GM19452 (cell line): ENCODE data around the gene UFSP2.
"Not testable (repeated sequence)": the region's sequence is repeated elsewhere in the genome, so short reads cannot be mapped to it uniquely, and the experiment has no call there.

ENCODE experiments used
- ATAC-seq: cut with Tn5 transposase; IDR thresholded peaks from one replicate; pipeline ENCODE4 v1.9.1; 2021; ENCODE audit not compliant: unreplicated experiment

Gene UFSP2

DNA sequence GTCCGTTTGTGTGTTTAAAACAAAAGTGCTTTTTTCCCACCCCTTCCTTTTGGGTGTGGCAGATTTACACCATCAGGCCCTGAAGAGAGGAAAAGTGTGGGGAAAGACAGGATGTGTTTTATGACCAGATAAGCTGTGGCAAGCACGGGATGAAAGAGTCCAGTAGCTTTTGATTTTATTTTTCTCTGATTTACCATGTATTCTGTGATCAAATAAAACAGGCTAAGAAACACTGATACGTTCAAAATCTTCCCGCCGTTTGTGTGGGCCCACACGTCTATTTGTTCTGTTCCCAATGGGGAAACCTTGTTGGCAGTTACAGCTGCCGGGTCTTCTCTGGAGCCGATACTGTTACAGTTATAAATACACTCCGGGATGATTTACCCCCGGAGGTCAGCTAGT, 40.8 kb downstream of the UFSP2 start:
- ATAC-seq: no peak

DNA sequence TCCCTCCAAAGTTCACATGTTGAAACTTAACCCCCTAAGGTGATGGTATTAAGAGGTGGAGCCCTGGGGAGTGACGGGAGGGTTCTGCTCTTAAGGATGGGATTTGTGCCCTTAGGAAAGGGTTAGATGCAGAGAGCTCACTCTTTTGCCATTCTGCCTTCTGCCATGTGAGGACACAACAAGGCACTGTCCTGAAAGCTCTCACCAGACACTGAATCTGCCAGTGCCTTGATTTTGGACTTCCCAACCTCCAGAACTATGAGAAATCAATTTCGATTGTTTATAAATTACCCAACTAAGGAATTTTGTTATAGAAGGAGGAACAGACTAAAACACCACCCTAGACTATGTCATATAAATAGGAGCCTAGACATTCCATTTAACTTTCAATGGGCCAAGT, 41.7 kb downstream of the UFSP2 start:
- ATAC-seq: no peak

DNA sequence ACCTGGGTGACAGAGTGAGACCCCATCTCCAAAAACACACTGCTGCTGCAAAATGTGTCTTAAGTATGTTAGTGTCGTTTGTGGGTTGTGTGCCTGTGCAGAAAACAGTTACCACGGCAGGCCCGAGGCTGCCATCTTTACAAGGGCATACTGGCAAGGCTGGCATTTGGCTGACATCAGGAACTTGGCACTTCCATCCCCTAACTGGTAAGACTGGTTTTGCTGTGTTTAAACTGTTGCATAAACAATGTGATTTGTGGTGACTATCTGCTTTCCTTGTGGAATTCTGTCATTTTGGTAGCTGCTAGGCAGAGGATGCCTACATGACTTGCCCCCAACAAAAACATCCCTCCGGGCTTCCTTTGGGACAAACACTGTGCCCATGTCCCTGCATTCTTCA, 42.3 kb downstream of the UFSP2 start:
- ATAC-seq: no peak

DNA sequence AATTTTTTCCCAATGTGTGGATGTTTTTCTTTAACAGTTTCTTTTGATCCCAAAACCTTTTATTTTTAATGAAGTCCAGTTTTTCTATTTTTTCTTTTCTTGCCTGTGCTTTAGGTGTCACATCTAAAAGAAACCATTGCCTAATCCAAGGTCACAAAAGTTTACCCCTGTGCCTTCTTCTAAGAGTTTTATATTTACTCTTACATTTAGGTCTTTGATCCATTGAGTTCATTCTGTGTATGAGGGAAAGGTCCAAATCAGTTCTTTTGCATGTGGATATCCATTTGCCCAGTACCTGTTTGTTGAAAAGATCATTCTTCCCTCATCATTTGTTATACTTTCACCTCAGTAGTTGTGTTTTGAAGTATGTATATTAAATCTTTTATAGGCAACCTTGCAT, 43.0 kb downstream of the UFSP2 start:
- no peak for ATAC-seq

DNA sequence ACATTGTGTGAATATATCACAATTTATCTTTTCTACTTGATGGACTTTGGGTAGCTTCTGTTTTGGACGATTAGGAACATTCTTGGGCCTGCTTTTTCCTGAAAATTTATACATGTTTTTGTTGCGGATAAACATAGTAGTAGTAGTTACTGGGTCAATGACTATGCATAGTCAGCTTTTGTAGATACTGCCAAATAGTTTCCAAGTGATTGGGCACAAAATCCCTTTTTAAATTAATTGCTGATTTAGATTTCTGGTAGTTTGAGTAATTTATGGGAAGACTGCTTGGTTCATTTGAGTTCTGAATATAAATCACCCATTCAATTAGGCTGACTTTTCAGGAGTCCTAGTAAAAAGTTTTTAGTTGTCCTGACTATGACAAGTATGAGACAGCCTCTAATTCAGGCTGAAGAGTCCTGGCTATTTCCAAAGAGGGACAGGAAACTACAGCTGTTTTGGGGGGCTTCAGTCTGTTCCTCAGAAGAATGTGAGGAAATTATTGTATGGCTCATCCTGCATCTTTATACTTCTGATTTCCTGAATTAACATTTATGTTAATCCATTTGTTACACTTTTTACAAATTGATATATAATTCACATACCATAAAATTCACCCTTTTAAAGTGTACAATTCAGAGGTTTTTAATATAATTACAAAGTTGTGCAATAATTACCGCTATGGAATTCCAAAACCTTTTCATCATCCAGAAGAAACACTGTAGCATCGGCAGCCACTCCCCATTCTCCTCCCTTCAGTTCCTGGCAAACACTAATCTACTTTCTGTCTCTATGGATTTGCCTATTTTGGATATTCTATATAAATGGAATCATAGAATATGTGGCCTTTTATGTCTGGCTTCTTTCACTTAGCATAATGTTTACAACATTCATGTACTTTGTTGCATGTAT, 44.2 kb downstream of the UFSP2 start:
- no peak for ATAC-seq

DNA sequence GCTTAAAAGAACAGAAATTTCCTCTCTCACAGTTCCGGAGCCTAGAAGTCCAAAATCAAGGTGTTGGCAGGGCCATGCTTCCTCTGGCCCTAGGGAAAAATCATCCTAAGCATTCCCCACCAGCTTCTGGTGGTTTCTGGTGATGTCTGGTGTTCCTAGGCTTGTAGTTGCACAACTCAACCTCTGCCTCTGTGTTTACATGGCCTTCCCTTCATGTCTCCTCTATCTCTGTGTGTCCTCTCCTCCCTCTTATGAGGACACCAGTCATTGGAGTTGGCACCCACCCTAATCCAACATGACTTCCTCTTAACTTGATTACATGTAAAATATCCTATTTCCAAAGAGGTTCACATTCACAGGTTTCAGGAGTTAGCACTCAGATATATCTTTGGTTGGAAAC, 45.4 kb downstream of the UFSP2 start:
- ATAC-seq: no peak

DNA sequence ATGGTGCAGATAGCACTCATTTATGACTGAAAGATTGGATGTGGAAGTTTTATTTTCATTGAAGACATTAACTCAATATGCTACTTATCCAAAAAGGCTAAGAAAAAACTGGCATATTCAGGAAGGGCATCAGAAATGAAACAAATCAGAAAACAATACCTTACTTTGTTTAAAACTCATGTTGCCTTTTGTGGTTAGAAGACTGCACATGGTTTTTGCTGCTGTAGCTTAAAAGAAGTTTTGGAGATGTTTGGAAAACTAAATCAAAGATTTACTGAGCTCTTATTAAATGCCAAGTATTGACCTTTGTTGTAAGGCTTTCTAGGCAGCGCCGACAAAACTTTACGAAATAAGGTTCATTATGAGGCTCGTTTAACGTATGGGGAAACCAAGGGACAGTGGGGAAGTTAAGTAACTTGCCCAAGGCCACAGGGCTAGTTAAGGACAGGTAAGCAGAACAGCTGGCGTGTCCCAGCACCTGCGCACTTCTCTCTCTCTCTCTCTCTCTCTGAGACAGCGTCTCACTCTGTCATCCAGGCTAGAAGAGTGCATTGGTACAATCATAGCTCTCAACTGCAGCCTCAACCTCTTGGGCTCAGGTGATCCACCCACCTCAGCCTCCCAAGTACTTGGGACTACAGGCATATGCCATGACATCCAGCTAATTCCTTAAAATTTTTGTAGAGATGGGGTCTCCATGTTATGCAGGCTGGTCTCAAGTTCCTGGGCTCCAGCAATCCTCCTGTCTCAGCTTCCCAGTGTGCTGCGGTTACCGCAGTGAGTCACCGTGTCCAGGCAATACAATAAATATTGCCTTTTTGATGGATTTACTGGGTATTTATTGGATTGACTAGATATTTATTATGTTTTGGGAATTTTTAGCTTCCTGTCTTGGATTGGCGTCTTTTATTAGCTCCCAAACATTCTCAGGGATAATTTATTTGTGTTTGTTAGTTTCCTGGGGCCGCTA, 46.2 kb downstream of the UFSP2 start:
- ATAC-seq: no peak

DNA sequence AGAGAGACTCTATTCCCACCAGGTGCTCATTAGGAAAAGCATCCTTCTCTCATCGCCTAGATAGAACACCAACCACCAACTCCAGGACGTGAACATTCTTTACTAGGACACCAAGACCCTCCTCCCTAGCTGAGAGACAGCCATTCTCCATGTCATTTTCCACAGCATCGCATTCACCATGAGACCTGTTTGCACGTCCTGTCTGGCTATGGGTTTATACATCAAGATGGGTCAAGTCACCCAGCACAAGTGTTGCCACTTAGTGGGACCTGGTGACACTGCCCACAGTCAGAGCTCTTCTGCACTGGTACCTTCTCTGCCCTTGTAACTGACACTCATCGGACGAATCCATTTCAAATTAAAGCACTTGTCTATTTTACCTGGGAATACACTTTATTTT, 47.5 kb downstream of the UFSP2 start:
- no peak for ATAC-seq

DNA sequence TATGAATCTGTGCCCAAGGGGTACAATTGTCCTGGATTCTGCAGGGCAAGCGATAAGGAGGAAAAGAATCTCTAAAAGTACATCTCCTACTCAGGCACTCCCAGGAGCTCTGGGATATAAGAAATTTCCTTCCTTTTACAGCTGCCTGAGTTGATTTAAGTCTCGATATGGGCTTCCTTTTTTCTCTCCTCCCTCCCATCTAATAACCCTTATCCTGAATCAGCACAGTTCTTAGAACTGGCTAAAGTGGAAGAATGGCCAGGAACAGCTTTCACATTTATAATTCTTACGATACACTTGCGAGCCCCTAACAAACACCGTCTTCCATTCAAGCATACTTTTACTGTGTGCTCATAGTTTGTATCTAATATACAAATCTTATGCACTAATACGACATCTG, 51.2 kb downstream of the UFSP2 start:
- ATAC-seq: no peak

DNA sequence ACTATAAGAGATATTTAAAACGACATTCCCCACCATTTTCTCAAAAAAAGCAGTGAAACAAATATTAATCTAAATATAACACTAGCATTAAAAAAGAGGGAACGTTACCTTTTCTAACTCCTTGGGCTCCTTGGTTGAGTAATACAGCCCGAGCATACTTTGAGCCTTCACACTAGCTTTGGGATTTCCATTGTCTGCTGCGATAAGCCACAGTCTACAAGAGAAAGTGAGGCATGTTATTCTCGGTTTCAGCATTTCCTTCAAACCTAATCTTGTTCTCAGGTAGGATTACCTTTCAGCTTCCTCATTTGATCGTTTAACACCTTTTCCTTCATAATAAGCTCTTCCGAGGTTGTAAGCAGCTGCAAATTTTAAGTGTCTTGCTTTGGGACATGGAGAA, 51.7 kb downstream of the UFSP2 start:
- ATAC-seq: no peak

DNA sequence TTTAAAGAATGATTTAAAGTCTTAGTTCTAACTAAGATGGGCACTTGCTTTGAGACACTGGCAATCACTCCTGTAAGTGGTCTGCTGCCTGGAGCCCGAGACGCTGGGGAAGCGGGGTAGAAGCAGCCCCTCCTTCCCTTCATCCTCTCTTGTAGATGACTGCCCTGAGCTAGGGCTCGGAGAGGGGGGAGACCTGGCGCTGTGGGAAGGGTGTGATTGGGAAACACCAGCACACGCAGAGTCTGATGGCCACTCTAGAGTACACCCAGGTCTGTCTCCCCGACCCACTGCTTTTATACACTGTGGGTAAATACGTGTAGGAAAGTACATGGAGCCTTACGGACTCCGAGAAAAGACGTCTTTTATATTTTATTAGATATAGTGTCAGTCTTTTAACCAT, 54.1 kb downstream of the UFSP2 start:
- no peak for ATAC-seq

DNA sequence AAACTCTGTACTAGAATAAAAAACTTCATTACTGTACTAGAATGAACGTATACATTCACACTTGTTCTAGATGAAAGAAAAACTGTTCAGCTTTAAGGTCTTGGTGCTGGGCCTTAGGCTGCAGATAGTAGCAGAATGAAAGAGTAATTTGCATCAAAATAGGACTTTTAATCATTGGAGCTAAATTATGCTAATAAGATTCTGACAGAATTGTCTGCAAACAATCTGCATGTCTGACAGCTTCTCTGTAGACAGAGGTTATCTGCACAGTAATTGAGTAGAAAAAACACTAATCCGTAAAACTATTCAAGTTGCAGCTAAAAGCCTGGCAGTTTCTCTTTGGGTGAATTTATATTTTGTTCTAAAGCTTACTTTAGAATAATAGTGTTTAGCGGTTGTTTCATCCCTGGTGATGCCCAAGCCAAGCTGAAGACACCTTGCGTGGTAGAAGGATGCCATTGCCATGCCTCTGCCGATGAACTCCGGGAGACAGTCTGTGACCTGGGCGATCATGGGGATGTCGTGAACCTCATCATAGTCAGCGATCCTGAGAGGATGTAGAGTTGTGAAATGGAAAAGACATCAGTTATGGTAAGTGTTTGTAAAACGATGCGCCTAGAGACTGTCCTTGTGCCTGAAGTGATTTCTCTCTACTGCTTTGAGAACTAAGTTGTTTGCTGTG, 55.4 kb downstream of the UFSP2 start:
- ATAC-seq: no peak

DNA sequence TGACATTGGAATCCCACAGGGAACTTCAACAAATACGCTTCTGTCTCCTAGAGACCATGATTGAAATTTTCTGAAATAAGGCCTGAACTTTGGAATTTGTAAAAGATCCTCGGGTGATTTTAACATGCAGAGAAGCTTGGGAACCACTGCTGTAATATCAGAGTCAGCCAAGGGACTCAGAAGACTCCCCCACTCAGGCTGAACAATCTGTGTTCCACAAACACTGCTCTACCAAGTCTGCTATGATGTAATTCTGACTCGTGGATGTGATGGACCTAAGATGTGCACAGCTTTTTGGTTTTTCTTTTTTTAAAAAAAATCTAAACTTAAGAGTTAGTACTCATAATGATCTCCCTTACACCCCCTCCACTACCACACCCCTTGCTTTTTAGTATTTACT, 56.0 kb downstream of the UFSP2 start:
- ATAC-seq: no peak

DNA sequence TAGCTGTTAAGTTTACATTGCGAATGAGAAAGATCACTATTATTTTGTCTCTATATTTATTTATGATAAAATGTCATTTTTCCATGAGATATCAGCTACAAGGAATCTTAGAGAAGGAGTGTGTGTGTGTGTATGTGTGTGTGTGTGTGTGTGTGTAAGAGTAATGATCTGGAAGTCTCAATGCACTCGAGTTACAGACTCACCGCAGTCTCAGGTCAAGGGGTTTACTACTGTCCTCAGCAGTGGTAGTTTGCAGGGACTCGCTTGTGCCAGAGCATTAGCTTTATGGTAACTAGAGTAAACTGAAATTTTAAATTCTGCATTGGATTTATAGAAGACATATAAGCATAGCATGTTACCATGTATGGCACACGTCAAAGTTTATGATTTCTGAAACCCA, 60.9 kb downstream of the UFSP2 start:
- no peak for ATAC-seq

DNA sequence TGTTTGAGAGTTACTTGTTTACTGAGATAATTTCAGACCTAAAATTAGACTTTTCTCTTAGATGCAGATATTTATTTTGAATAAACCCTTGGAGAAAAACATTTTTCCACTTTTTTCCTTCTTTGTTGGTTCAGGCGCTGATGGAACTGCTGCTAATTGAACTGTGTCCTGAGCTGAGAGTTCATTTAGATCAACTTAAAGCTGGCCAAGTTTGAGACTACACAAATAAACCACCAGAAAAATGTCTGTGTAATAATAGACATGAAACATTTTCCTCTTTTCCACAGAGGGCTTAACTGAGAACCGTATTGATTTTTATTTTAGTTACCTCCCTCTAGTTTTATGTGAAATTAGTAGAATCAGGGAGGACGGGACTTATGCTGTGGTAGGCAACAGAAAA, 62.5 kb downstream of the UFSP2 start:
- ATAC-seq: no peak

DNA sequence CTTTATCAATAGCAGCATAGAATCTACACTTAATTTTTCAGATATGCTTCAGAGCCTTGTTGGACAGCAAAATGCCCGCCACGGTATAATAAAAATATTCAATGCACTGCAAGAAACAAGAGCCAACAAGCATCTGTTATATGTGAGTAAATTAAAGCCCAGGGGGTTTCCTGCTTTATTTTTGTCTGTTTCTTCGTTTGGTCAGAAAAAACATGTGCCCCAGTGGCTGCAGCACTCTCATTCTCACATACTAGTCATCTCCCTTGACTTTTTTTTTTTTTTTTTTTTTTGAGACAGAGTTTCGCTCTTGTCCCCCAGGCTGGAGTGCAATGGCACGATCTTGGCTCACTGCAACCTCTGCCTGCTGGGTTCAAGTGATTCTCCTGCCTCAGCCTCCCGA, 63.2 kb downstream of the UFSP2 start:
- ATAC-seq: not testable (repeated sequence)

DNA sequence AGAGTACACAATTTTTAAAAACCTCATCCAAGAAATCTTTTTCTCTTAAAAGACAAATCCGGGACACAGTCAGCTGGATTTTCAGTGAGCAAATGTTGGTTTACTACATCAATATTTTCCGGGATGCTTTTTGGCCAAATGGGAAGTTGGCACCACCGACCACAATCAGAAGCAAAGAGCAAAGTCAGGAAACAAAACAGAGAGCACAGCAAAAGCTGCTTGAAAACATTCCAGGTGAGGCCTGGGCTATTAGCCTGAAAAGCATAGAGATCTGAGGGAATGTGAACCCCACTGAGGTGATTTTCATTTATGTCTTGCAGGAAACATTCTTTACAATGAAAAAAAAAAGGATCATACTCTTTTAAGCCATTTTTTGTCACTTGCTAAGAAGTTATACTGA, 63.9 kb downstream of the UFSP2 start:
- no peak for ATAC-seq

DNA sequence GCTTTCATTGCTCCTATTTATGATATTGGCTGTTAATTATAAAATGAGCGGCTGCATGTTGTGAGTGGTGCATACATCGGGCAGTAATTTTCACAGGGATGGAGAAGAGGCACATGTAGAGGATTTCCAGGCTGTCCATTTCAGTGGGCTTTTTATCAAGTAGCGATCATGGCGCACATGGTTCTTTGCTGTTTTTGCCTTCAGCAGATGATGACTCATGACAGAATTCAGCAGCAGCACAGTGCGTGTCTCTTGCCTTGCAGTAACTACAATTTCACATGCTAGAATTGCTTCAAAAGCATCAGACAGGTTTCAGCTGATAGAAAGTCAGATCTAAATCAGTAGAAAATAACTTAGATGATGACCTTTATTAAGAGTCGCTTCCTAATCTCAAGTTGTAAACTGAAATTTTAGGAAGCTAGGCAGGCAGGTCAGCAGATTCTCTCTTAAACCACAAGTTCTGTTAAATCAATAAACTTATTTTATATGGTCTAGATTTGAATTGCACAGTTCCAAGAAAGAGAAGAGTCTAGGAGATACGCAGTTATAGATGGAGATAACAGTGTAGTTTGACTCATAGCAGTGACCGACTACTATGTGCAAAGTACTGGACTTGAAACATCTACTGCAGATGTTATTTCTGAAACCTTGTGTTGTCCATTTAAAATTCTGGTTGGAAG, 65.9 kb downstream of the UFSP2 start:
- no peak for ATAC-seq

DNA sequence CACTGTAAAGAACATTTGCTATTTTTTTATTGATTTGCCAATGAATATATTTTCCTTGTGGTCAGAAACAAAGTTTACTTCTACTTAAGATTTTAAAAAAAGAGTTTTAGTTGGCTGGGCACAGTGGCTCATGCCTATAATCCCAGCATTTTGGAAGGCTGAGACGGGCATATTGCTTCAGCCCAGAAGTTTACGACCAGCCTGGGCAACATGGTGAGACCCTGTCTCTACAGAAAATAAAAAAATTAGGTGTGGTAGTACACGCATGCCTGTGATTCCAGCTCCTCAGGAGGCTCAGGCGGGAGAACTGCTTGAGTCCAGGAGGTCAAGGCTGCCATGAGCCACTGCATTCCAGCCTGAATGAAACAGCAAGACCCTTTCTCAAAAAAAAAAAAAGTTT, 66.8 kb downstream of the UFSP2 start:
- ATAC-seq: no peak

DNA sequence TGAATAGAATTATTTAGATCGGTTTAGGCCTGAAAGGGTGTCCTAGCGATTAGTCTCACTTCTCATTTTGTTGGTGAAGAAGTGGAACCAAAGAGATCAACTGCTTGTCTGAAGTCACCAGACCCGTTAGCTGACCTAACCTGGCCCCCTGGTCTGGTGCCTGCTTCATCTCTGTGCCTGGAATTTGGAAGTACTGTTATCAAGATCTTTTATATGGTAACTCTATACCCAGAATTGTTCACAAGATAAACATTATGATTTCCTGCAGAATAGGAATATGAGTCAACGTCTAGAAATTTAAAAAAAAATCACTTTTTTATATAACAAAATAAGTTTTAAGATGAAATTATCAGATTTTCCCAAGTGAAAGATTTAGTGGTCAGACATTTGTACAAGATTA, 67.2 kb downstream of the UFSP2 start:
- ATAC-seq: no peak
